ENCODE data around the gene SCN2B.

- TF ChIP-seq ZBTB43 (CRISPR knock-in tag; conservative IDR thresholded peaks at IDR 0.05) = no peak
- no peak for TF ChIP-seq EP300 (IDR thresholded peaks at IDR 0.05; ENCODE audit: low read depth in 2 of 2, low read length in 2 of 2)
- TF ChIP-seq EP300 (CRISPR knock-in tag; IDR thresholded peaks at IDR 0.05; ENCODE audit: borderline replicate concordance) = no peak
- no peak for TF ChIP-seq EZH2 (conservative IDR thresholded peaks at IDR 0.05; ENCODE audit: low read depth, low read length)
Measured at GRCh38 chr11:118156531-118157185, 19.8 kb downstream of the SCN2B start.
